Sigmoid colon (tissue), 7 donors: ENCODE measurements around the gene SUV39H2. TPM values are rescaled to one million over a fixed set of nuclear protein-coding genes. Genes with fewer than 3 reads are reported as not detected.

ENCODE experiments used
- DNase-seq: peaks from one replicate; pipeline ENCODE4 v3.0.0-alpha.2; 2019
- H3K27ac ChIP-seq, 4 donors: fragments of 200-600 bp; sonication (generic); one replicate each; pipeline ENCODE4 v1.5.1; 2016 to 2019; ENCODE audit warnings: mild to moderate bottlenecking in 1 of 4
- H3K27me3 ChIP-seq, 3 donors: fragments of 200-600 bp; sonication (generic); one replicate each; pipeline ENCODE4 v1.5.1; 2019; ENCODE audit warnings: mild to moderate bottlenecking in 1 of 3
- H3K36me3 ChIP-seq, 4 donors: fragments of 200-600 bp; sonication (generic); one replicate each; pipeline ENCODE4 v1.5.1; 2016 to 2019
- H3K4me1 ChIP-seq, 4 donors: fragments of 200-600 bp; sonication (generic); one replicate each; pipeline ENCODE4 v1.5.1; 2017 to 2019
- H3K4me3 ChIP-seq, 4 donors: fragments of 200-600 bp; sonication (generic); one replicate each; pipeline ENCODE4 v1.5.1; 2017 to 2019; ENCODE audit warnings: mild to moderate bottlenecking in 2 of 4, moderate library complexity in 1 of 4
- H3K9me3 ChIP-seq, 4 donors: fragments of 200-600 bp in 3 of 4; sonication (generic) in 3 of 4; one replicate each; pipeline versions ENCODE4 v1.5.1 to v1.6.1; 2013 to 2019
- EP300 ChIP-seq, 4 donors: sonication (generic); formaldehyde crosslinking; IDR thresholded peaks; one replicate each; pipeline ENCODE4 v1.6.1; 2017; ENCODE audit warnings: antibody characterized with exemption in 4 of 4
- POLR2A ChIP-seq, 2 donors: fragments of 450-650 bp; IDR thresholded peaks; one replicate each; pipeline ENCODE4 v1.6.1; 2016; ENCODE audit warnings: antibody characterized with exemption in 2 of 2, mild to moderate bottlenecking in 2 of 2, moderate library complexity in 2 of 2
- POLR2AphosphoS5 ChIP-seq, 4 donors: sonication (generic); formaldehyde crosslinking; IDR thresholded peaks; one replicate each; pipeline ENCODE4 v1.6.1; 2017; ENCODE audit warnings: antibody characterized with exemption in 4 of 4
- WGBS, 2 donors: extraction: QIAGEN DNeasy Blood & Tissue Kit; methylation state at CpG; one replicate each; pipeline ENCODE4 v1.1.7; 2013; 5-methylcytosine and 5-hydroxymethylcytosine counted together
- intact Hi-C: fragments of 100-400 bp; cut with DNase I; formaldehyde crosslinking; loops from one replicate; pipeline ENCODE4 v1.15.1; 2023
- polyA plus RNA-seq, 3 donors: library from polyadenylated mRNA; stranded (reverse); fragments of 200-250 nt; gene quantifications; one replicate each; pipeline ENCODE4 v1.2.3, GENCODE V29; 2013
- total RNA-seq, 4 donors: library from RNA; depleted of rRNA; stranded (reverse); fragments of >200 nt; gene quantifications; one replicate each; pipeline ENCODE4 v1.1.0, GENCODE V29; 2016
- TF ChIP-seq, protein P1 (sequence below), 4 experiments: fragments of 450-650 bp in 3 of 4; fragments of 200-600 bp in 1 of 4; IDR thresholded peaks; one replicate each; pipeline ENCODE4 v1.5.1; 2016 to 2019; ENCODE audit warnings: antibody characterized with exemption in 4 of 4, mild to moderate bottlenecking in 3 of 4, moderate library complexity in 2 of 4
- donor health status: healthy with polysubstance abuse.
- donor health status: Bipolar disorder and iron deficiency.
- donor health status: healthy.

The SUV39H2 gene
- total and polyA plus RNA-seq, 7 donors = 3.9 to 6.4 (median 4.7) TPM

- 0 to 3% methylated on average over 5 of the region's 5 CpGs for WGBS, 2 donors
- H3K4me3 ChIP-seq = peak overlapping the region in 3 of 4 donors; percentile 68 to 99 (median 97)
Observed at GRCh38 chr10:14879928-14880193, 1.2 kb downstream of the SUV39H2 start.

DNA sequence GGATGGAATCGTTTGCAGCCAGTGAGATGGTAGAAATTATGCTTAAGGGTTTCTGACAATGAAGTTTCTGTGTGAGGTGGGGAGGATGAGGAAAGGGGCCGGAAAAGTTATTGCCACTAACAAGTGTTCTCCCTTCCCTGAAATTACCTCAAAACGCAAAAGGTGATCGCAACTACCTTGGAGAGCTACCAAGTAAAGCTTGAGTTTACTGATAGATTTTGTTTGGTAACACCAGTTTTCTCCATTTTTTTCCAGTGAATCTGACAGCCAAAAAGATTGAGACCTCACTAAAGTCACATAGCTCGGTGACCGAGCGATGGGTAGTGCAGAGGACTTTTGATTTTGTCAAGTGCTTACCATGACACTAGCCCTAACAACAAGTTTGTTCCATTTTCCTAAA lies 1.6 kb downstream of the SUV39H2 start:
- intact Hi-C loops = no loop called here
- WGBS, 2 donors = 61 to 70% methylated on average over 7 of the region's 7 CpGs
- no peaks in the 10 kb centered on the region for H3K27me3 ChIP-seq
- H3K4me3 ChIP-seq = no peak overlapping the region
- H3K4me1 ChIP-seq = peaks cover 0 to 32% (median 17%) of the 10 kb centered on the region in 4 donors
- no peaks in the 10 kb centered on the region for H3K9me3 ChIP-seq
- no peak for DNase-seq
- no peak overlapping the region for H3K27ac ChIP-seq
- TF ChIP-seq EP300 (IDR thresholded peaks at IDR 0.05) (no peak), POLR2AphosphoS5 (IDR thresholded peaks at IDR 0.05) (no peak), POLR2A (IDR thresholded peaks at IDR 0.05) (no peak)
- TF ChIP-seq, protein P1, sequence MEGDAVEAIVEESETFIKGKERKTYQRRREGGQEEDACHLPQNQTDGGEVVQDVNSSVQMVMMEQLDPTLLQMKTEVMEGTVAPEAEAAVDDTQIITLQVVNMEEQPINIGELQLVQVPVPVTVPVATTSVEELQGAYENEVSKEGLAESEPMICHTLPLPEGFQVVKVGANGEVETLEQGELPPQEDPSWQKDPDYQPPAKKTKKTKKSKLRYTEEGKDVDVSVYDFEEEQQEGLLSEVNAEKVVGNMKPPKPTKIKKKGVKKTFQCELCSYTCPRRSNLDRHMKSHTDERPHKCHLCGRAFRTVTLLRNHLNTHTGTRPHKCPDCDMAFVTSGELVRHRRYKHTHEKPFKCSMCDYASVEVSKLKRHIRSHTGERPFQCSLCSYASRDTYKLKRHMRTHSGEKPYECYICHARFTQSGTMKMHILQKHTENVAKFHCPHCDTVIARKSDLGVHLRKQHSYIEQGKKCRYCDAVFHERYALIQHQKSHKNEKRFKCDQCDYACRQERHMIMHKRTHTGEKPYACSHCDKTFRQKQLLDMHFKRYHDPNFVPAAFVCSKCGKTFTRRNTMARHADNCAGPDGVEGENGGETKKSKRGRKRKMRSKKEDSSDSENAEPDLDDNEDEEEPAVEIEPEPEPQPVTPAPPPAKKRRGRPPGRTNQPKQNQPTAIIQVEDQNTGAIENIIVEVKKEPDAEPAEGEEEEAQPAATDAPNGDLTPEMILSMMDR (IDR thresholded peaks at IDR 0.05) = no peak
- H3K36me3 ChIP-seq = no peaks in the 10 kb centered on the region

More at GRCh38 chr10:14879928-14880193, 1.2 kb downstream of the SUV39H2 start:
- TF ChIP-seq POLR2A (IDR thresholded peaks at IDR 0.05) = no peak
- no peak for TF ChIP-seq EP300 (IDR thresholded peaks at IDR 0.05)
- no peak for TF ChIP-seq POLR2AphosphoS5 (IDR thresholded peaks at IDR 0.05)
- TF ChIP-seq, protein P1 (IDR thresholded peaks at IDR 0.05) = no peak
- Histone ChIP-seq H3K36me3 (no peaks in the 10 kb centered on the region), H3K27me3 (no peaks in the 10 kb centered on the region), H3K27ac (no peak overlapping the region), H3K9me3 (no peaks in the 10 kb centered on the region), H3K4me1 (peaks cover 0 to 32% (median 17%) of the 10 kb centered on the region in 4 donors)
- intact Hi-C loops = loop anchor here (2.0 to 5.0 kb wide), 5 partner anchors 41 to 1533 kb away; partner anchors contain the start of genes CDNF, HSPA14, MSANTD7 and NMT2
- DNase-seq = no peak

GRCh38 chr10:14884082-14884481 lies 5.4 kb downstream of the SUV39H2 start:
- DNase-seq = no peak
- Histone ChIP-seq H3K27ac (no peak overlapping the region), H3K4me3 (no peak overlapping the region), H3K36me3 (no peaks in the 10 kb centered on the region), H3K27me3 (no peaks in the 10 kb centered on the region), H3K4me1 (peaks cover 0 to 12% (median 11%) of the 10 kb centered on the region in 4 donors), H3K9me3 (no peaks in the 10 kb centered on the region)
- WGBS, 2 donors = 87 to 93% methylated on average over 3 of the region's 3 CpGs
- TF ChIP-seq POLR2A (IDR thresholded peaks at IDR 0.05) = no peak
- no peak for TF ChIP-seq POLR2AphosphoS5 (IDR thresholded peaks at IDR 0.05)
- TF ChIP-seq, protein P1 (IDR thresholded peaks at IDR 0.05) = no peak
- TF ChIP-seq EP300 (IDR thresholded peaks at IDR 0.05) = no peak
- intact Hi-C loops = no loop called here

GRCh38 chr10:14889318-14889717 lies 10.7 kb downstream of the SUV39H2 start:
- WGBS, 2 donors = 91 to 92% methylated on average over 2 of the region's 2 CpGs
- H3K4me3 ChIP-seq = no peak overlapping the region
- no peaks in the 10 kb centered on the region for H3K27me3 ChIP-seq
- H3K9me3 ChIP-seq = no peaks in the 10 kb centered on the region
- intact Hi-C loops = no loop called here
- no peak for TF ChIP-seq POLR2A (IDR thresholded peaks at IDR 0.05)
- no peak for TF ChIP-seq POLR2AphosphoS5 (IDR thresholded peaks at IDR 0.05)
- TF ChIP-seq, protein P1 (IDR thresholded peaks at IDR 0.05) = no peak
- no peak for TF ChIP-seq EP300 (IDR thresholded peaks at IDR 0.05)
- DNase-seq = no peak
- H3K27ac ChIP-seq = no peak overlapping the region
- no peaks in the 10 kb centered on the region for H3K4me1 ChIP-seq
- H3K36me3 ChIP-seq = no peaks in the 10 kb centered on the region

DNA sequence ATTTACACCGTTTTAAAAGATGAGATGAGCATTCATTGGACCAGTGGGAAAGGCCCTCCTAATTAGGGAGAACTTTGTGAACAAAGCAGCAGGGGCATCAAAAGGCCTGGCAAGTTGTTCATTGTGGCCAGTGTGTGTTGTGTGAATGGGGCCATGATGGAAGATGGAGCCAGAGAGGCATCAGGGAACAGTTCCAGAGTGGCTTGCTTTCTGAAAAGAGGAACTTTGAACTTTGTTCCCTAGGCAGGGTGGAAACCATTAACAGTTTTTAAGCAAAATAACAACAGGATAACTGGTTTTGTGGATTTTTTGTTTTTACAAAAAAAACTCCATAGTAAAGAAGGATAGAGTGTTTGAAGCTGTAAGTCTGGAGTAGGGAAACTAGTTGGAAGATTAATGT lies 12.5 kb downstream of the SUV39H2 start:
- Histone ChIP-seq H3K9me3 (no peaks in the 10 kb centered on the region), H3K27ac (no peak overlapping the region), H3K4me3 (no peak overlapping the region), H3K4me1 (no peaks in the 10 kb centered on the region), H3K27me3 (no peaks in the 10 kb centered on the region), H3K36me3 (no peaks in the 10 kb centered on the region)
- DNase-seq = no peak
- WGBS, 2 donors = 96 to 97% methylated on average over 1 of the region's 1 CpG
- intact Hi-C loops = no loop called here
- TF ChIP-seq EP300 (IDR thresholded peaks at IDR 0.05) (no peak), POLR2AphosphoS5 (IDR thresholded peaks at IDR 0.05) (no peak)
